BLaER1 treated with 17β-estradiol and CSF1 and Interleukin-3, amounts not matched to agents 10 nM and 100 nM (cell line): Measurements from ENCODE around the gene PDE7B.

ENCODE experiments used
- H3K27ac ChIP-seq, 11 experiments: shearing (Covaris generic); formaldehyde crosslinking; 2 replicates each; pipeline ENCODE4 v1.8.1; 2022
- H3K27me3 ChIP-seq, 11 experiments: shearing (Covaris generic); formaldehyde crosslinking; 2 replicates each; pipeline ENCODE4 v1.8.1; 2022
- H3K36me3 ChIP-seq, 11 experiments: shearing (Covaris generic); formaldehyde crosslinking; 2 replicates each; pipeline ENCODE4 v1.8.1; 2022
- H3K4me1 ChIP-seq, 10 experiments: shearing (Covaris generic); formaldehyde crosslinking; 2 replicates each; pipeline ENCODE4 v1.8.1; 2022
- H3K4me2 ChIP-seq, 11 experiments: shearing (Covaris generic); formaldehyde crosslinking; 2 replicates each; pipeline ENCODE4 v1.8.1; 2022
- H3K4me3 ChIP-seq, 10 experiments: shearing (Covaris generic); formaldehyde crosslinking; 2 replicates each; pipeline ENCODE4 v1.8.1; 2022
- H3K9ac ChIP-seq, 11 experiments: shearing (Covaris generic); formaldehyde crosslinking; 2 replicates each; pipeline ENCODE4 v1.8.1; 2022
- H3K9me3 ChIP-seq, 11 experiments: shearing (Covaris generic); formaldehyde crosslinking; replicated peaks in 1 of 11; 2 replicates each; pipeline ENCODE4 v1.8.1; 2022
- H4K20me1 ChIP-seq, 11 experiments: shearing (Covaris generic); formaldehyde crosslinking; 2 replicates each; pipeline ENCODE4 v1.8.1; 2022
- Cebpa-rat ChIP-seq, 11 experiments: shearing (Covaris generic); IDR thresholded peaks; 2 replicates each; pipeline ENCODE4 v1.8.1; 2022

PDE7B gene

GRCh38 chr6:136113736-136114173, 262.3 kb downstream of the PDE7B start:
- Histone ChIP-seq H3K9me3 (no peaks in the 10 kb centered on the region), H3K4me2 (peak overlapping the region in 5 of 11 experiments; percentile 1 to 59 (median 19); a peak in 6 of 22 replicates), H3K4me3 (no peak overlapping the region), H4K20me1 (no peaks in the 10 kb centered on the region), H3K36me3 (no peaks in the 10 kb centered on the region), H3K27ac (peak overlapping the region in 2 of 11 experiments; percentile 28 to 38; a peak in 3 of 22 replicates), H3K27me3 (no peaks in the 10 kb centered on the region), H3K4me1 (peaks cover 0 to 9% (median 0%) of the 10 kb centered on the region in 10 experiments; a peak in 6 of 20 replicates), H3K9ac (0 out of 22 replicates have a peak overlapping the region, but pooled peaks of 1 of the 11 experiments have one; percentile 18)
- TF ChIP-seq Cebpa-rat (IDR thresholded peaks at IDR 0.05), result no peak

- no peak for TF ChIP-seq Cebpa-rat (IDR thresholded peaks at IDR 0.05)
- Histone ChIP-seq H3K27ac (0 out of 22 replicates have a peak overlapping the region, but pooled peaks of 1 of the 11 experiments have one; percentile 28), H3K4me1 (peaks cover 0 to 9% (median 0%) of the 10 kb centered on the region in 10 experiments; a peak in 6 of 20 replicates), H3K36me3 (no peaks in the 10 kb centered on the region), H3K27me3 (no peaks in the 10 kb centered on the region), H3K4me3 (no peak overlapping the region), H3K9ac (no peak overlapping the region), H4K20me1 (no peaks in the 10 kb centered on the region), H3K4me2 (no peak overlapping the region), H3K9me3 (no peaks in the 10 kb centered on the region)
These were observed 263.2 kb downstream of the PDE7B start for GRCh38 chr6:136114661-136115060.

GRCh38 chr6:136115941-136116340, 264.4 kb downstream of the PDE7B start:
- no peak overlapping the region for H3K4me2 ChIP-seq
- no peak overlapping the region for H3K27ac ChIP-seq
- H3K27me3 ChIP-seq, result no peaks in the 10 kb centered on the region
- no peaks in the 10 kb centered on the region for H3K9me3 ChIP-seq
- peaks cover 0 to 9% (median 0%) of the 10 kb centered on the region in 10 experiments; a peak in 6 of 20 replicates for H3K4me1 ChIP-seq
- H3K9ac ChIP-seq, result no peak overlapping the region
- no peaks in the 10 kb centered on the region for H4K20me1 ChIP-seq
- TF ChIP-seq Cebpa-rat (IDR thresholded peaks at IDR 0.05), result no peak
- no peaks in the 10 kb centered on the region for H3K36me3 ChIP-seq
- H3K4me3 ChIP-seq, result no peak overlapping the region

- Histone ChIP-seq H3K27ac (no peak overlapping the region), H3K4me1 (peaks cover 0 to 9% (median 0%) of the 10 kb centered on the region in 10 experiments; a peak in 6 of 20 replicates), H4K20me1 (no peaks in the 10 kb centered on the region), H3K4me2 (no peak overlapping the region), H3K27me3 (no peaks in the 10 kb centered on the region), H3K4me3 (no peak overlapping the region), H3K36me3 (no peaks in the 10 kb centered on the region), H3K9me3 (no peaks in the 10 kb centered on the region), H3K9ac (no peak overlapping the region)
- TF ChIP-seq Cebpa-rat (IDR thresholded peaks at IDR 0.05), result no peak
These were observed 265.6 kb downstream of the PDE7B start for GRCh38 chr6:136117081-136117480.

GRCh38 chr6:136118787-136119186, 267.3 kb downstream of the PDE7B start:
- Histone ChIP-seq H3K9me3 (no peaks in the 10 kb centered on the region), H3K27ac (no peak overlapping the region), H3K36me3 (no peaks in the 10 kb centered on the region), H4K20me1 (no peaks in the 10 kb centered on the region), H3K4me2 (no peak overlapping the region), H3K27me3 (no peaks in the 10 kb centered on the region), H3K4me3 (no peak overlapping the region), H3K4me1 (peaks cover 0 to 4% (median 0%) of the 10 kb centered on the region in 10 experiments; a peak in 6 of 20 replicates), H3K9ac (no peak overlapping the region)
- TF ChIP-seq Cebpa-rat (IDR thresholded peaks at IDR 0.05), result no peak

- H4K20me1 ChIP-seq, result no peaks in the 10 kb centered on the region
- H3K27ac ChIP-seq, result no peak overlapping the region
- H3K9ac ChIP-seq, result no peak overlapping the region
- no peak overlapping the region for H3K4me2 ChIP-seq
- H3K36me3 ChIP-seq, result no peaks in the 10 kb centered on the region
- no peak overlapping the region for H3K4me3 ChIP-seq
- no peaks in the 10 kb centered on the region for H3K4me1 ChIP-seq
- H3K27me3 ChIP-seq, result no peaks in the 10 kb centered on the region
- no peaks in the 10 kb centered on the region for H3K9me3 ChIP-seq
- no peak for TF ChIP-seq Cebpa-rat (IDR thresholded peaks at IDR 0.05)
These were observed 272.0 kb downstream of the PDE7B start for GRCh38 chr6:136123468-136123867.

- Histone ChIP-seq H3K27me3 (no peaks in the 10 kb centered on the region), H3K4me1 (peaks cover 0 to 11% (median 0%) of the 10 kb centered on the region in 10 experiments; a peak in 6 of 20 replicates), H3K9me3 (peaks cover 0 to 7% (median 2%) of the 10 kb centered on the region in 11 experiments; a peak in 8 of 22 replicates), H3K9ac (no peak overlapping the region), H3K36me3 (no peaks in the 10 kb centered on the region), H3K4me3 (no peak overlapping the region), H4K20me1 (no peaks in the 10 kb centered on the region), H3K27ac (no peak overlapping the region), H3K4me2 (no peak overlapping the region)
- TF ChIP-seq Cebpa-rat (IDR thresholded peaks at IDR 0.05), result no peak
These were observed 274.1 kb downstream of the PDE7B start for GRCh38 chr6:136125585-136125984.

- Histone ChIP-seq H3K4me3 (no peak overlapping the region), H3K27ac (no peak overlapping the region), H3K36me3 (no peaks in the 10 kb centered on the region), H3K27me3 (no peaks in the 10 kb centered on the region), H3K4me2 (no peak overlapping the region), H3K9me3 (peaks cover 0 to 10% (median 7%) of the 10 kb centered on the region in 11 experiments; a peak in 9 of 22 replicates), H4K20me1 (no peaks in the 10 kb centered on the region), H3K9ac (no peak overlapping the region), H3K4me1 (peaks cover 0 to 11% (median 0%) of the 10 kb centered on the region in 10 experiments; a peak in 6 of 20 replicates)
- no peak for TF ChIP-seq Cebpa-rat (IDR thresholded peaks at IDR 0.05)
These were observed 276.4 kb downstream of the PDE7B start for GRCh38 chr6:136127873-136128272.

GRCh38 chr6:136129365-136129764, 277.9 kb downstream of the PDE7B start:
- H3K9me3 ChIP-seq, result peaks cover 0 to 10% (median 7%) of the 10 kb centered on the region in 11 experiments; a peak in 9 of 22 replicates
- no peaks in the 10 kb centered on the region for H3K27me3 ChIP-seq
- H3K4me2 ChIP-seq, result peak overlapping the region in 4 of 11 experiments; percentile 10 to 51 (median 36); a peak in 5 of 22 replicates
- peaks cover 0 to 11% (median 0%) of the 10 kb centered on the region in 10 experiments; a peak in 6 of 20 replicates for H3K4me1 ChIP-seq
- no peak overlapping the region for H3K4me3 ChIP-seq
- no peak for TF ChIP-seq Cebpa-rat (IDR thresholded peaks at IDR 0.05)
- no peaks in the 10 kb centered on the region for H3K36me3 ChIP-seq
- H4K20me1 ChIP-seq, result no peaks in the 10 kb centered on the region
- no peak overlapping the region for H3K27ac ChIP-seq
- no peak overlapping the region for H3K9ac ChIP-seq

GRCh38 chr6:136134268-136134667, 282.8 kb downstream of the PDE7B start:
- H3K4me2 ChIP-seq, result no peak overlapping the region
- H3K36me3 ChIP-seq, result no peaks in the 10 kb centered on the region
- H4K20me1 ChIP-seq, result no peaks in the 10 kb centered on the region
- H3K9me3 ChIP-seq, result peaks cover 0 to 10% (median 7%) of the 10 kb centered on the region in 11 experiments; a peak in 9 of 22 replicates
- no peaks in the 10 kb centered on the region for H3K27me3 ChIP-seq
- no peak overlapping the region for H3K4me3 ChIP-seq
- no peak overlapping the region for H3K27ac ChIP-seq
- H3K4me1 ChIP-seq, result peaks cover 0 to 9% (median 0%) of the 10 kb centered on the region in 10 experiments; a peak in 6 of 20 replicates
- TF ChIP-seq Cebpa-rat (IDR thresholded peaks at IDR 0.05), result no peak
- H3K9ac ChIP-seq, result no peak overlapping the region
